ENCODE results near the gene SLC4A8.
"Not testable (repeated sequence)": the region's sequence is repeated elsewhere in the genome, so short reads cannot be mapped to it uniquely, and the experiment has no call there.

The SLC4A8 gene

DNA sequence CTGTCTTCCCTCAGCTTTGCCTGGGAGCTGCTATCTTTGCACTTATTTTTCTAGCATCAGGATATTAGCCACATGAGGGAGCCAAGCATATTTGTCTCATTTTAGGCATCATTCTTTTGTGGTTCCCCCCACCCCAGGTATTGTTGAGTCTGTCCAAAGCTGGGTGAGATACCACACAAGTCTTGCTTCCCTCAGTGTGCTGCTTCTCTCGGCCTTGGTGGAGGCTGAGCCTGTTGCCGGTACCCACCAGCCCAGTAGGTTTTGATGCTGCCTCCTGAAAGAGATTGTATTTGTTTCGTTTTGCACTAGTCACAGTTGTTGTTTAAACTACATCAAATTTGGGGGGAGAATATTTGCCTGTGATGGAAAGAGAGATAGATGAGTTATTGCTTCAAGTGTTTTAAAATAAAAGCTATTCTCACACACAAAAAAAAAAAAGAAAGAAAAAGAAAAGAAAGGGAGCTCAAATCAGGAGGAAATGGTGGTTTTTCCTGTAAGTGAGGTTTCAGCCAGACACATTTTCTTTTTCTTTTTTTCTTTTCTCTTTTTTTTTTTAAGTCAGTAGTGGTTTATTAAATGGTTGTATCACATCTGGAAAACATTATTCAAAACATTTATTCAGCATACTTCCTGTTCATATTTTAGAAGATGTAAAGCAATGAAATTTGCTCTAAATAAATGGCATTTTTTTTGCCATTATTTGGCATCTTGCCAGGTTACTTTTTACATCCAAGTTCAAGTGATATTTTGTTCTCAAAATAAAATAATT lies 58.5 kb downstream of the SLC4A8 start:
- DNase-seq (ENCODE audit: low spot score) = no peak

DNA sequence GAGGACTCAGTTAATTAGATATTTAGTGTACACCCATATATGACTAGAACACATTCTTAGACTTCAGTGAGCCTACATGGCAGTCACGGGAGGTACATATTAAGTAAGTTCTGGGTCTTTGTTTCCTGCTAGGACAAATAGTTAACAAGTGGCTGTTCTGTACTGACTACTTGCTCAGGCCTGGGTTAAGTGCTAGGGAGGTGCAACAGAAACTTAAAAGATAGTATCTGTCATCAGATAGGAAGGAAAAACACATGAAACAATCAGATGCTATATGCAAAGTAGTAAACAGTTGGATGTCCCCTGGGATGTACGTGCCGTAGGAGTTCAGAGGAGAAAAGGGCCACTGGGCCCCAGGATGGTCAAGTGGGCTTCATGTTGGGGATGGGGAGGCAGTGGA lies 59.5 kb downstream of the SLC4A8 start:
- DNase-seq (ENCODE audit: low spot score) = no peak

DNA sequence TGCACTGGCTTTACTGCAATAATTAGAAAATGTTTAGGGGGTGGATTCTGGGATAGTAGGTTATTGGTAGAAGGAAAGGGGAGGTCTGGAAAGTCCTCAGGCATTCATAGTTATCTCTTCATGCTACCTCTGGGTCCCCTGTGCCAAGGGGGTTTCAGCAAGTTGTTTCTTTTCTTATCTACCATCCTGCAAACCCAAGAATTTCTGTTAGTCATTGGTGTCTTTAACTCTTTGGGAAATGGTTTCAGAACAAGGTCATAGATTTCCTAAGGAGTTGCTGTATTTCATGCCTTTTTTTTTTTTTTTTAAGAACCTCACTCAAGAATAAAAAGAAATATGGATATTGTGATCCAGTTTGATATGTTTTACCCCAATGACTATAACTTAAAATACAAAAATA lies 63.6 kb downstream of the SLC4A8 start:
- DNase-seq (ENCODE audit: low spot score) = no peak

DNA sequence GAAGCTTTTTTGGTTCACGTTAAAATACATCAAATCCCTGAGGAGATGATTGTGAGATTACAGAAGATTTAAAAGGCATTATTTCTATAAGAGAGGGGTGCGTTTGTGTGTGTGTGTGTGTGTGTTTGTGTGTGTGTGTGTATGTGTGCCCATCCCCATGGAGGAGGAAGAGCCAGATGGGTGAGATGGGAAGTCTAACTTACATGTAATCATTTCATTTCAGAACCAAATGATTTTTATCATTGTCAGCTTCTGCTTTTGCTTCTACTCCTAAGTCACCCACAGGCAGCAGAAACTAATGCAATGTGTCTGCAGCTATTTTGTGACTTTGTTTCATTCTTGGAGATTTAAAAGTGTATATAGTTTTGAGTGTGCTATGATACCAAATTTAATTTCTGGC lies 68.7 kb downstream of the SLC4A8 start:
- DNase-seq (ENCODE audit: low spot score) = no peak

GRCh38 chr12:51496895-51497294 lies 72.3 kb downstream of the SLC4A8 start:
- no peak for DNase-seq (ENCODE audit: low spot score)

DNA sequence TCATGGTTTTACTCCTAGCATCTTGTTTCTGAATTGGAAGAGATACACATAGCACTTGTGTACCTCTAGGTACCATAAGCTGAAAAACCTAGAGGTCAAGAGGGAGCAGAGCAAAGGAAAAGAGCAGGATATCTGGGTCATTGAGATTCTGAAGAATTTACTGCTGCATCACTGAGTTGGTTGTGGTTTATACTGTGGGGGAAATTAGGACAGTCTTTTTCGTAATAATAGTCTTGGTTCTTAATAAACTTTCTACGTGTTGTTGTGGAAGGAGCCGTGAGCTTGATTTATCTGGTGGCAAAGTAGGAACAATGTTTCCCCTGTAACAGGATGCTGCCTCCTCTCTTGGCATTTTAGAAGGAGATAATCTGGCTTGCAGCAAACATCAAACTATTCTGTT lies 80.2 kb downstream of the SLC4A8 start:
- no peak for DNase-seq (ENCODE audit: low spot score)

- DNase-seq (ENCODE audit: low spot score) = no peak
Measured at GRCh38 chr12:51505360-51506105, 80.9 kb downstream of the SLC4A8 start.

GRCh38 chr12:51507178-51507577 lies 82.5 kb downstream of the SLC4A8 start:
- DNase-seq (ENCODE audit: low spot score) = no peak

DNA sequence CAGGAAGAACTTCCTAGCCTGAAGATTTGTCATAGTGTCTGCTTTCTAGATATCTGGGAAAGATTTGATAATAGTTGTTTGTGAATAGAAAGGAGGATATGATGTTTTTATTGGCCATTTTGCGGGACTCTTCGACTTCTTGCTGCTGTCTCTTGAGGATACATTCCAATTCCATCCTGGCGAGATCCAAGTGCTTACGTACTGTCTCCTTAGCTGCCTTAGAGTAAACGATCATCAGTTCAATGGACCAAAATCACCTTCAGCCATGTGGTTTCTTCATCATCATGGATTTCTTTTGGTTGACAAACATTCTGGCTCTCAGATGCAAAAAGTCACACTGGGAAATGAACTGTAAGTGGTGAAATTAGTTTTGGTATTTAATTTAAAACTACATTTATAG lies 83.7 kb downstream of the SLC4A8 start:
- DNase-seq (ENCODE audit: low spot score) = no peak

- no peak for DNase-seq (ENCODE audit: low spot score)
Measured at GRCh38 chr12:51511546-51512260, 87.1 kb downstream of the SLC4A8 start.

DNA sequence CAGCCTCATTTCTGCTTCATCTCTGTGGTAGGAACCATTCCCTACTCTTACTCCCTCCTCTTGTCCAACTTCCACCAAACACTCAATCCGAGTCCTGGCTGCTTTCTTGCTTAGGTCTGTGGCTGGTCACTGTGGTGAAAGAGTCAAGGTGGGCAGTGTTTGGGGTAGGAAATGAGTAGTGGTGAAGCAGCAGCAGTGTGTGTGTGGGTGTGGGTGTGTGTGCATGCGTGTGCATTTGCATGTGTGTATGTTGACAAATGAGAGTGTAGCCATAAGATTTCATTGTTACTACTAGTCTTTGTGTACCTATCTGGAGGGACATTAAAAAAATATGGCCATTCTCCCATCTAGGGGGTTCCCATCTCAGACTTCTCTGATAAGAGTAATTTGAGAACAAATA lies 87.8 kb downstream of the SLC4A8 start:
- no peak for DNase-seq (ENCODE audit: low spot score)

- DNase-seq (ENCODE audit: low spot score) = not testable (repeated sequence)
Measured at GRCh38 chr12:51515037-51515436, 90.4 kb downstream of the SLC4A8 start.

- DNase-seq (ENCODE audit: low spot score) = no peak
Measured at GRCh38 chr12:51517316-51517715, 92.7 kb downstream of the SLC4A8 start.

- no peak for DNase-seq (ENCODE audit: low spot score)
Measured at GRCh38 chr12:51517800-51518199, 93.2 kb downstream of the SLC4A8 start.

DNA sequence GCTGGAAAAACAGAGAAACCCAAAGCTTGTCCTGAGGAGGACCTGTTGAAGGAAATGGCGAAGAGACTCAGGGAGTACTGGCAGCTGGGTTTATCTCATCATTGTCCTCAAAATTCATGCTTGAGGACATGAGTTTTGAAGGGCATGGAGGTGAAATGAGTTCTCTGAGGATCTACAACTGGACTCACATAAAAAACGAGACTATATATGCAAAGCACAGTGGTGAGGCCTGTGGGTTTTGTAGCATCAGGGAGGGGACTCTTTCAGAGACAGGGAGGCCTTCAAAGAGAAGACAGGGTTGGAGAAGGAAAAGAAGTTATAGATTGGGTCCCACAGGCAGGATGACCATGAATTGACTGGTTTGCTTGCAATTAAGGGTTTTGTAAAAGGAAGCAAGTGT lies 95.1 kb downstream of the SLC4A8 start:
- DNase-seq (ENCODE audit: low spot score) = no peak

DNA sequence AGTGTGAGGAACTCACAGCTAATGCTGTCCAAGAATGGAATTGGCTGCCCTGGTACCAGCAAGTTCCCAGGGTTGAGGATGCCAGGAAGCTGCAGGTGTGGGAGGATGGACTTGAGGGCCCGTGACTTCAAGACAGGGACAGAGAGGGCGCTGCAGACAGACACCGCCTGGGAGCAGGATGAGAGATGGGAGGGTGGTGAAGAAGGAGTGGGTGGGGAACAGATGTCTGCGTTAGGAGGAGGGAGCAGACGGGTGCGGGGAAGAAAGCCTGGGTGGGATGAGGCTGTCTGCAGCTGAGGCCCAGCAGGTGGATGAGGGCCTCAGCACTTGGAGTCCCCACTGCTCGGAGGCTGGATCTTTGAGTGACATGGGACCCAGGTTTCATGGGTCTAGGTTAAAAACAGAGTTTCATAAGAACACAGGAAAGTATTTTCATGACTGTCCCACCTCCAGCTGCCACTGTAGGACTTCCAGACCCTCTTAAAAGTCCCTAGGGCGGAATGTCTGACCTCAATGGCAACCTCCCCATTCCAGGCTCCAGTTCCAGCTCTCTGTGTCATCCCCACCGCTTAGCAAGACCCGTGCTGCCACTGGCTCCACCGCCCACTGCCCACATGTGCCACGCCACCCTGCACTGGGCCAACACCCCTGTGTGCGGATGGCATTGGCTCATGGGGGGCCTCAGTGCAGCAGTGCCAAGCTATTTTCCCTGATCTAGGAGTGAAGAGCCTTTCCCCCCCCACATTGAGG lies 96.1 kb downstream of the SLC4A8 start:
- DNase-seq (ENCODE audit: low spot score) = no peak

DNA sequence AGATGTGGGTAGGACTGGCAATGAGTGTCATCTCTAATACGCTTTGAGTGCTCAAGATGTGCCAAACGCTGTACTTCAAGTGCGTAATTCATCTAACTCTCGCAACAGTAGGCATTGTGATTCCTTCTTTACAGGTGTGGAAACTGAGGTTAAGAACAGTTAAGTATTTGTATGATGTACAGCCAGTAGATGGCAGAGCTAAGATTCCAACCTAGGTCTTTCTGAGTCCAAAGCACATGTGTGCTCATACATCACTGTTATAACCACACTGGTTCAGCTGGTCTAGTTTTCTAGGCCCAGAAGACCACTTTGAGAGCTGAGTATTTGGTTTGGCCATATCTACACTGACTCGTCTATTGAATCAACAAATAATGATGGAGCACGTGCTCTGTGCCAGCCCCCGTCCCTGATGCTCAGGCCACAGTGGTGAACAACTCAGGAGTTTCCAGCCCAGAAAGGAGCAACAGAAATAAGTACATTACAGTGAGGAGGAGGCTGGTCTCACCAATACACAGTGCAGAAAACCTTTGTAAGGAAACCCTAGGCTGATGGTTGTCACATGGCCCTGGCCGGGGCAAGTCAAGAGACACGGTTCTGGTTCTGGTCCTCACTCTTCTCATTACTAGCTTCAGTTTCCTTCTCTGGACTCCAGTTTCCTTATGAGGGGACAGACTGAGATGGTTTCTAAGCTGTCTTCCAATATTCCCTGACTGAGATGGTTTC lies 97.1 kb downstream of the SLC4A8 start:
- no peak for DNase-seq (ENCODE audit: low spot score)

GRCh38 chr12:51522696-51523095 lies 98.1 kb downstream of the SLC4A8 start:
- no peak for DNase-seq (ENCODE audit: low spot score)

DNA sequence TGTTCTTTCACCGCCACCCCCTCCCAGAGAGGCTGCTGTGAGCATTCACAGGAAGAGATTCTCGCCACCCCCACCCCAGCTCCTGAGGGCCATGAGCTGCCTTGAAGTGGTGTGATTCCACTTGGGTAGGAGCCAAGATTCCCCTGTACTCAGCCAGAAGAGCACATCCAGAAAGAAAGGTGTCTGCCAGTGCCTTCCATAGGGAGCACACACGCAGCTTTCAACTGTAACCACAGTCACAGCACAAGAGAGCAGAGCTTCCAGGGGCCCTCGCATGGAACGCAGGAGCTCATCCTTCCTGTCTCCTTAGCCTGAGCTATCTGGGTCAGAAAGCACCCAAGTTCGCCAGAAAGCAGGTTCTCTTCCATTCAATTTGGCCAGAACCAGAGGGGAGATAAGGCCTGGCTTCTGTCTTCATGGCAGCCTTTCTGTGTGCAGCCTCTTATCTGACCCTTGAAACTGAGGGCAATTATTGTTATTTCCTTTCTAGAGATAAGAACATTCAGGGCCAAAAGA lies 99.8 kb downstream of the SLC4A8 start:
- no peak for DNase-seq (ENCODE audit: low spot score)

DNA sequence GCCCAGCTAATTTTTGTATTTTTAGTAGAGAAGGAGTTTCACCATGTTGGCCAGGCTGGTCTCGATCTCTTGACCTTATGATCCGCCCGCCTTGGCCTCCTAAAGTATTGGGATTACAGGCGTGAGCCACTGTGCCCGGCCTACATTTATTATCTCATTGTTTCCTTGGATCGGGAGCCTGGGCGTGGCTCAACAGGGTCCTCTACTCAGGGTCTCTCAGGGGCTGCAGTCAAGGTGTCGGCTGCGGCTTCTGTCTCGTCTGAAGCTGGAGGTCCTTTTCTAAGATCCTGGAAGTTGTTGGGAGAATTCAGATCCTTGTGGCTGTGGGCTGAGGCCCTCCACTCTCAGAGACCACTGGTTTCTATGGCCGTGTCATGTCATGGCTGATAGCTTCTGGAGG lies 100.9 kb downstream of the SLC4A8 start:
- no peak for DNase-seq (ENCODE audit: low spot score)

DNA sequence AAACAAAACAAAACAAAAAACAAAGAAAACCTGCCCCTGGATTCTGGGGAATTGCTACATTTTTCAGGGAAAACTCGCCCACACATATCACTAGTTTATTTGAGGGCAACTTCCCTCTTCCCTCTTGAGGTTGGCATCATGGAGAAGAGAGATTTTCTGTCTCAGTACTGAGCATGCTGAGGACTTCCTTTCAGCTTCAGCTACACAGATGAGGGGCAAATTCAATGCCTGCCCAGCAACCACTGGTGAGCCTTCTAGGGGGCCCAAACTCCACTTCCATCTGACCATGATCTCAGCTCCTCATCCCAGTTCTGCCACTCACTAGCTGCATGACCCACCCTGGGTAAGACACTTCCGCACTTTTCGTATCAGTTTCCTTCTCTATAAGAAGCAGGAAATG lies 103.3 kb downstream of the SLC4A8 start:
- no peak for DNase-seq (ENCODE audit: low spot score)

Data from COLO829 (cell line).